Activated T-cell treated with anti-CD3 and anti-CD28 coated beads, Interleukin-2, amount 50 U/mL, for 1 hour (primary cell): ENCODE results near the gene TRAF7.
"Not testable (repeated sequence)": the region's sequence is repeated elsewhere in the genome, so short reads cannot be mapped to it uniquely, and the experiment has no call there.

Experiments
- DNase-seq: peaks from one replicate; pipeline ENCODE4 v3.0.0-alpha.2; 2020

The TRAF7 gene

GRCh38 chr16:2122934-2123683 is 32.5 kb upstream of the TRAF7 start:
- not testable (repeated sequence) for DNase-seq

- not testable (repeated sequence) for DNase-seq
Measured at GRCh38 chr16:2123706-2124376, 31.7 kb upstream of the TRAF7 start.

GRCh38 chr16:2124377-2124693 is 31.2 kb upstream of the TRAF7 start:
- not testable (repeated sequence) for DNase-seq

DNA sequence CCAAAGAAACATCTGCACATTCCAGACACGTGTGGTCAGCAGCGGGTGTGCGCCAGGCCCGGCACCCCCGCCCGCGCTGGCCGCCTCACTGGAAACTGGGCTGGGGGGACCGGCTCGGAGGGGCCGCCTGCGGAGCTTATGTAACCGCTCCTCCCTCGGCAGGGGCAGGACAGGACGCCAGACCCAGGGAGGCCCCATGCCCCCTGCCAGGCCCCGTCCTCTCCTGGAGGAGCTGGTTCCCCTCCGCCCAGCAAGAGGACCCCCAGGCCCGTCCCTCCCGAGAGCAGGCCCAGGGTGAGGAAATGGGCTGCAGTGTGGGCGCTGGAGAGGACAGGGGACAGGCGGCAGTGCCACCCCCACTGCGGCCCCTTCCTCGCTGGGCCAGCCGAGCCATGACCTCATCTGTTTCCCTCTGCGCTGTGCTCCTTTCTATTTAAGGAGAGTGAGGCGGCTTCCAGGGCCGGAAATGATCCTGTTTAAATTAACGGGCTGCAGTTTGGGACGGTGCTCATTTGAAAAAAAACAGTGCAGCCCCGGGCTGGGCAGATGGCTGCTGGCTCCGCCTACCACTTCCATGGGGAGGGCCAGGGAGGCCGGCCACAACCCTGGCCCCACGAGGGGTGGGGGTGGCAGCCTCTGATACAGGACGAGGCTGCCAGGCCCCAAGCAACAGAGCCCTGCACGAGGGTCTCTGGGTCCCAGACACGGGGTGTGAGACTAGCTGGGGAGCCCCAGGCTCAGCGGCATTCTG is 30.7 kb upstream of the TRAF7 start:
- DNase-seq: not testable (repeated sequence)

DNA sequence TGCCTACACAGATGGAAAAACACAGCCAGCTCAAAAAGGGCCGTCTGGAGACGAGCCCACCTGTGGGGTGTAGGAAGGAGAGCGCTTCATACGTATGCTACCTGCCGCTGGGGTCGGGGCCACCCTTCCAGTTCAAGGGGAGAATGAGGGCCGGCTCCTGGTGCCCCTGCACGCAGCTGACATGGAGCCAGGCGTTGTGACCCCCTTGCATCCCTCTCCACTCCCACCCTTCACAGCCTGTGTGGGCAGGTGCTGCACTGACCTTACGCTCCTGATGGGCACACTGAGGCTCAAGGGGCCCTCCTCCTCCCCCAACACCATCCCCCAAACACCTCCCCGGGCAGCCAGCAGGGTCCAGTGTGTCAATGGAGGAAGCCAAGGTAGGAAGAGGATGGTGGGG is 30.0 kb upstream of the TRAF7 start:
- DNase-seq: not testable (repeated sequence)

DNA sequence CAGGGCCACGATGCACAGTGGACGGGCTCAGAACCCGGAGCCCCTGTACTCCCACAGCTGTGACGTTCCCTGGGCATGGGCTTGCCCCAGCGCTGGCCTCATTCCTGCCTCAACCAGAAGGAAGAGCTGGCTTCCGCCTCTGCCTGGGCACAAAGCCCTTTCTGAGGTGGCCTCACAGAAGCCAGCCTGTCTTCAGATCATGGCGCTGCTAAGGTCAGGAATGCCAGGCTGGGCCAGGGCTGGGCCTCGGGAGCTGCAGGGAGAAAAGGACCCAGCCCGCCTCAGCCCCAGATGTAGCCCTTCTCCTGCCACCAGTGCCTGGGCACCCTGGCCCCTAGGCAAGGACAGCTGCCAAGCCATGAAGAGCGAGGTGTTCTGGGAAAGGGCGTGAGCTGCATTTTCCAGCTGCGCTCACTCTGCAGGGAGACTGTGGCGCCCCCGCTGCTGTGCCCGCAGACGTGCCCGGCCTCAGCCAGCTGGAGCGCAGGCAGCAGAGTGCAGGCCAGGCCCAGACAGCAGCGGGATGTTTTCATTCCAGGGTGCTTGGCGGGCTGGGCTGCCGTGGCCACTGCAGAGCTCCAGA is 29.3 kb upstream of the TRAF7 start:
- not testable (repeated sequence) for DNase-seq

DNA sequence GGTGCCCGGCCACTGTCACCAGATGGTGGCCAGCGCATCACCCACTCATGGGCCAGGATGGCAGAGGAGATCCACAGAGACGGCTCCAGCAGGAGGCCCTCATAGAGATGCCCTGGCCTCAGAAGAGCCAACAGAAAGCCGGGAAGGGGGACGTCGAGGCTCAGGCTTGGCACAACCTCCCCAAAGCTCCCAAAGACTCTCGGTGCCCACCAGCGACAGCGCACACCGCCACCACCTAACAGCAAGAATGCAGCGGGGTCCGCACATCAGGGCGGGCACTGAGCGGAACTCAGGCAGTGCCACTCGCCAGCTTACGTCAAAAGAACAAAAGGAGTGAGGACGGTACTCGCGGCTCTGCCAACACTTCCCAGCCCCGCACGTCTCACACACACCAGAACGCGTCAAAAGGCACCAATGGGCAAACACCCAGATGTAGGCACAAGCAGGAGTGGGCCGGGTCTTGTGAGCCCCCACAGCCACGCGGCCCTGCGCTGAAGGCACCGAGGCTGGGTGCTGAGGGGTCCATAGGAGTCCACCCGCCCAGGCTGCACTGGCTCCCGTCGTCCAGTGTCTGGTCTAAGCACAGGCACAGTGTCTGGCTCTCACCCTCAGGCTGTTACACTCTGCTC is 28.5 kb upstream of the TRAF7 start:
- not testable (repeated sequence) for DNase-seq

DNA sequence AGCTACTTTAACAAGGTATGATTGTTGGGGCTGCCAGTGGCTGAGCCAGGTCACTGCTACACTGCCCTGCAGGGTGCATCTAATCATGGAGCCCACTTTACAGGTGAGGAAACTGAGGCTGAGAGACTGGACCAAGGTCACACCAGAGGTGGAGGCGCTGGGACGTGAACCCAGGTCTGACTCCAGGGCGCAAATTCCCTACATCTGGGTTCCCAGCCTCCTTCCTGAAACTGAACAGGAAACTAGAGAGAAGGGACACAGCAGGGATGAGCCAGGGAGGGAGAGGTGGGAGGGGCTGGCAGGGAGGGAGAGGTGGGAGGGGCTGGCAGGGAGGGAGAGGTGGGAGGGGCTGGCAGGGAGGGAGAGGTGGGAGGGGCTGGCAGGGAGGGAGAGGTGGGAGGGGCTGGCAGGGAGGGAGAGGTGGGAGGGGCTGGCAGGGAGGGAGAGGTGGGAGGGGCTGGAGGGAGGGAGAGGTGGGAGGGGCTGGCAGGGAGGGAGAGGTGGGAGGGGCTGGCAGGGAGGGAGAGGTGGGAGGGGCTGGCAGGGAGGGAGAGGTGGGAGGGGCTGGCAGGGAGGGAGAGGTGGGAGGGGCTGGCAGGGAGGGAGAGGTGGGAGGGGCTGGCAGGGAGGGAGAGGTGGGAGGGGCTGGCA is 27.8 kb upstream of the TRAF7 start:
- not testable (repeated sequence) for DNase-seq

GRCh38 chr16:2129251-2129650 is 26.3 kb upstream of the TRAF7 start:
- not testable (repeated sequence) for DNase-seq

DNA sequence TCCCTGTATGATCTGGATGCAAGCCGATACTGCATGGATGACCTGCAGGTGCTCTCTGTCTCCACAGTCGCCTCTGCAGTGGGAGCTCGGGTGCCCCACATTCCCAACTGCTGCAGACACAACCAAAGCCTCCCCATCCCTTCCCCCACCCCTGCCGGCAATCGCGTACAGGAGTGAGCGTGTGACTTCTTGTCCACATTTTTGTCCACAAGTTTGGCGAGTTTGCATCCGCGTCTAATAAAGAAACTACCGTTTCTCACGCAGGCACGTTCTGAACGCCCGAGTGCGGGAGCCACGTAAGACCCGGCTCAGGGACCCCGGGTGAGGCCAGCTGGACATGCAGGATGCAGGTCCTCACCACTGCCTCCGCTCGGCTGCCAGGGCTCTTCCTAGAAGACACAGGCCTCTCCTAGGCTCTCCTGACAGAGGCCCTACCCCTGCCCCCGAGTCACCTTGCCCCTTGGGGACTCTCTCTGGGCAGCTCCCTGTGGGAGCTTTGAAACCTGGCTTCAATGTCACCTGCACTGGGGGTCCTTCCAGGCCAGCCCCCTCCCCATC is 25.6 kb upstream of the TRAF7 start:
- not testable (repeated sequence) for DNase-seq

GRCh38 chr16:2133797-2134196 is 21.8 kb upstream of the TRAF7 start:
- not testable (repeated sequence) for DNase-seq

DNA sequence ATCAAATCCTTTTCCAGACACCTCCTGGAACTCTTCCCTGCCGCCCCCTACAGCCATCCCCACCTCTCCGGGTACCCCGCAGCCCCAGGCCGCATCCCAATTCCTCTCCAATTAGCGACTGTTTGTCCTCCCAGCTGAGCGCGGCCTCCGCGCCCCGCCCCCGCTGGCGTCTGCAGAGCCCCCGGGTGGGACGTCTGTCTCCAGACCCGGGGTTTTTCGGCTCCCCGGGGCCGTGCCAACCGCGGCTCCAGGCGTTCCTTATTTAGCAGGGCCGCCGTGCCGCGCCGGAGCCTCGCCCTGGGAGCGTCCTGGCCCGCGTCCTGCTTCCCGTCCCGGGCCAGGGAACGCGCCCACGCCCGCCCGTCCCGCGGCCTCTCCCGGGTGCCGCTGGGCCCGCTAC is 20.5 kb upstream of the TRAF7 start:
- DNase-seq: peak; percentile 43

DNA sequence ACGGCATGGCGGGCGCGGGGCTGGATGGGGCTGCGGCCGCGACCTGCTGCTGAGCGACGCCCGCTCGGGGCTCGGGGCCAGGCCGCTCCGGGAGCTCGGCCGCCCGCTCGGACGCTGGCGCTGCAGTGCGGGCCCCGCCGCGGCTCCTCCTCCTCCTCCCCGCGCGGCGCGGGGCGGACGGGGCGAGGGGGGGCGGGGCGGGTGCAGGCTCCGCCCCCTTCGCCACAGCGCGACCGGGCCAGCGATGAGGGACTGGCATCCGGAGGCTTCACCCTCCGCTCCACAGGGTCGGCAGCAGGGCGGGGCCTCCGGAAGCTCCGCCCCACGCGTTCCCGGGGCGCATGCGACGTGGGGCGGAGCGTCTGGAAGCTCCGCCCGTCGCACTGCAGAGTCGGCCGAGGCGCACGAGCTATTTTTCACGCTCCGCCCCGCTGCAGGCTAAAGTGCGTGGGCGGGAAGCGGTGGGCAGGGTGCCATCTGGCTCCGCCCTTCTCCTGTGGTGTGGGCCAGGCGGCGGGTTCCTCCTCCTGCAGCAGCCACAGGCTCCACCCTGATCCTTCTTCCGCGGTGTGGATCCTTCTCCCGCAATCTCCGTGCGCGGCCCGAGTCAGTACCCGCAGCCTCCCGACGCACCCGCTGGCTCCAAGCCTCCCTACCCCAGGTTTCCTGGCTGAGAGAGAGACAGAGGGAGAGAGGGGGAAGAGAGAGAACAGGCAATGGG is 19.7 kb upstream of the TRAF7 start, which contains the start of gene PKD1:
Gene PKD1 (minus strand): TSS at position 129 of the 721 bp plus-strand sequence. CDS start 209 bp downstream, outside the sequence.
- peak; percentile 99 for DNase-seq

- DNase-seq: no peak
Measured at GRCh38 chr16:2142942-2143877, 12.4 kb upstream of the TRAF7 start.

DNA sequence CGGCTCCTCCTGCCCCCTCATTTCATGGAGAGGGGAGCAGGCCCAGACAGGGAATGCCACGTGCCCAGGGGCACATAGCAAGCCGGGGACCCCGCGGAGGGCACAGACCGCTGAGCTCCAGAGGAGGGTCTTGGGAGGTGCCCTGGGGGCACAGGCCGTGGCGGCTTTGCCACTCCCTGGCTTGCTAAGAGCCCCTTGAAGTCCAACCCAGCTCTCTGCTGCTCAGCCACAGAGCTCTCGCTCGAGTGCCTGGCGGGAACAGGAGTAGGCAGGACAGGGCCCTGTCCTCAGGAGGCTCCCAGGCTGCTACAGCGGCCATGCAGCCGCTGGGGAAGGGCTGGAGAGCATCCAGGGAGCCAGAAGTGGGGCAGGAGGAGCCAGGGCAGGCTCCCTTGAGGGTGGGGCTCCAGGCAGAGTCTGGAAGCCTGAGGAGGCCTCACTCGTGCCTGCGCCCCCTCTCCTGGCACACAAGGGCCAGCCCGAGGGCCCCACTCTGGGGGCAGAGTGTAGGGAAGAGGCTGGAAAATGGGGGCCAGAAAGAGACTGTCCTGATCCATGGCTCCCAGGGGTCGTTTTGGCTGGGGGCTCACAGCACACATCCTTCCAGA is 11.6 kb upstream of the TRAF7 start:
- DNase-seq: no peak

- no peak for DNase-seq
Measured at GRCh38 chr16:2145843-2146242, 9.7 kb upstream of the TRAF7 start.

GRCh38 chr16:2147378-2147777 is 8.2 kb upstream of the TRAF7 start:
- DNase-seq: no peak

- peak; percentile 65 for DNase-seq
Measured at GRCh38 chr16:2147981-2148671, 7.5 kb upstream of the TRAF7 start, which contains the start of gene RAB26. TSS of gene RAB26 (plus strand) at chr16:2148625. CDS start at chr16:2148784, 159 bp downstream.
